HG03196 (cell line): Measurements from ENCODE around the gene SAPCD1.

Experiments
- ATAC-seq: cut with Tn5 transposase; IDR thresholded peaks from one replicate; pipeline ENCODE4 v1.9.1; 2021; ENCODE audit not compliant: unreplicated experiment

SAPCD1 gene

GRCh38 chr6:31729515-31729978, 32.9 kb upstream of the SAPCD1 start:
- no peak for ATAC-seq

GRCh38 chr6:31729979-31730630, 32.4 kb upstream of the SAPCD1 start:
- ATAC-seq: no peak

DNA sequence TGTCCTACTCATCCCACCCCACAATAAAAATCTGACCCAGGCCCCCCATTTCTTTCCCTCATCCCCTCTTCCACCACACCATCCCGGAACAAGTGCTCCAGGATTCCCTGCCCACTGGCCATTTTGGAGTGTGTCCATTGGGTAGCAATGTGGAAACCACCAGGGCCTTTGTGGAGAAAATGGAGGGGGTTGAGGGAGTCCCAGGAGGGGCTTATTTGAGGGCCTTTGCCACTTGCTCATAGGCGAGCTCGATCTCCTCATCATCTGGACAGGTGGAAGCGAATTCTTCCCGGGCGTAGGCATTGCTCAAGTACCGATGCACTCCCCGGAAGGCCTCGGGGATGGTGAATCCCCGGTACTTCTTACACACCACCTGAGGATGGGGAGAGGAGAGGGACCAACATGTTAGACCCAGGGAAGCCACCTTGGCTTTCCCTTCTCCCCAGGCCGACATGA, 31.8 kb upstream of the SAPCD1 start:
- ATAC-seq: no peak

DNA sequence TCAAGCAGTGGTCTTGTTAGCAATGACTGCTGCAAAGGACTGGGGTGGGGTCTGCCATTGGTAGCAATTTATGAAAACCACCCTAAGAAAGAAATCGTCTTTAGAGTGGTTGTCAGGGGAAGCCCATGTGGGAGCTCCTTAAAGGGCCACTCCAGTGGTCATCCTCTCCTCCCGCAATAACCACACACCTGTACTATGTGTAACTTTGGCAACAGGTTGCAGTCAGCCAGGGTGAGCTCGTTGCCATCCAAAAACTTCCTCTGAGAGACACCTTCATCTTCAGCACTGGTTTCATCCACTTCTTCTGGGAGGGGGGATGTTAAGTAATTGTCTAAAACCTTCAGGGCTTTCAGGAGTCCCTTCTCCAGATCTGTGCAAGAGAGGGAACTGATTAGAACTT, 30.4 kb upstream of the SAPCD1 start:
- no peak for ATAC-seq

DNA sequence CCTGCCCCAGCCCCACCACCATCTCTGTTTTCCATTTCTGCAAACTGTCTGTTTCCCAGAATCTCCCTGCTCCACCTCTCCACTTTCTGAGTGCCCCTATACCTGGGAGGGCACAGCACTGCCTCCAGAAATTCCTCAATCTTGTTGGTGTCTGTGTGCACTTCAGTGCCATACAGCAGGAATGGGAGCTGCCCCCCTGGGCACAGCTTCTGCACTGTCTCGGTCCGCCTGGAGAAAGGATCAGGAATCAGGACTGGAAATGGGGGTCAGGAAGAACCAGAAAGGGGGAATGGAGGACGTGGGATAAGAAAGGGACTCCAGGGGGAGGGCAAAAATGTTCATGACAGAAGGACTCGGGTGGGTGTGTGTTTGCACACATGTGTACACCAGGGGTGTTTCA, 28.7 kb upstream of the SAPCD1 start:
- ATAC-seq: no peak

- no peak for ATAC-seq
Observed at GRCh38 chr6:31734247-31734820, 28.1 kb upstream of the SAPCD1 start.

- peak; percentile 33 for ATAC-seq
Observed at GRCh38 chr6:31734821-31735406, 27.5 kb upstream of the SAPCD1 start.

- peak; percentile 23 for ATAC-seq
Observed at GRCh38 chr6:31736021-31736767, 26.3 kb upstream of the SAPCD1 start, which contains the start of gene CLIC1. Gene CLIC1 (minus strand): TSS chr6:31736530. CDS start chr6:31736300, 230 bp downstream.

DNA sequence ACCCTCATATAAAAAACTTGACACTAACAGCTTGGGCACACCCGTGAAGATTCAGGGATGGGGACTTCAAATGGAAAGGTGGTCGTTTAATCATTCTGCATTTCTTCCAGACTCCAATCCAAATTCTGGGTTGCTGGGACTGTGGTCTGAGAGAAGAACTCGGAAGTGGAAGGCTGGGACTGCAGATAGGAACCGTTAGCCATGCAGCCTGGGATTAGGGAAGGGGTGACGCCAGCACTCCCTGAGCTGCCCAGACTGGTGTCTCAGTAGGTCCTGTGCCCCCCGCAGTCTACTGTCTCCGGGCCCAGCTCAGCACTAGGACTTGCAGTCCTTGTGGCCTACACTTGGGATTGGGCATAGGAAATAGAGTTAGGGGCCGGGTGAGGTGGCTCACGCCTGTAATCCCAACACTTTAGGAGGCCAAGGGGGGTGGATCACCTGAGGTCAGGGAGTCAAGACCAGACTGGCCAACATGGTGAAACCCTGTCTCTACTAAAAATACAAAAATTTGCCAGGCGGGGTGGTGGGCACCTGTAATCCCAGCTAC, 25.6 kb upstream of the SAPCD1 start:
- ATAC-seq: no peak

DNA sequence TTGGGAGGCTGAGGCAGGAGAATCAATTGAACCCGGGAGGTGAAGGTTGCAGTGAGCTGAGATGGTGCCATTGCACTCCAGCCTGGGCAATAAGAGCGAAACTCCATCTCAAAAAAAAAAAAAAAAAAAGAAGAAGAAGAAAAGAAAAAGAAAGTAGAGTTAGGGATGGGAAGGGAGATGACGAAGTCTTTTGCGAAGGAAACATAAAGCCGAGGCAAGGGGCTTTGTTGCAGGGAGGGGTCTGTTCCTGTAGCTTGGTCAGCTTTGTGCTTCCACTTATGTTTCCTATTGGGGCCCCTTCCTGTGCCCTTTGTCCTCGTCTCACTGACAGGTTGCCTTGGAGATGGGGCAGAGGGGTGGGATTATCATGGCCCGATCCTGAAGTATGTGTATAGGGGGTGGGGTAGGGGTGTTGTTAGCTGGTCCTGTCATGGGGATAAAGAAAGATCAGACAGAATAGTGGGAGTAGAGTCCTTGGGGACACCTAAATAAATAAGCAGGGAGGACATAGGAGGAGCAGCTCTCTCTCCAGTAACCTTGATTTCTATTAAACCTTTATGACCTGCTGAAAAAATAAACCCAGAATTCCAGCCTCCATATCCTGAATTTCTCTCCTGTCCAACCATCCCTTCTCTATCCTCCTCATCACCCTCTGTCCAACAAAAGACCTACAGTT, 25.0 kb upstream of the SAPCD1 start:
- ATAC-seq: no peak

DNA sequence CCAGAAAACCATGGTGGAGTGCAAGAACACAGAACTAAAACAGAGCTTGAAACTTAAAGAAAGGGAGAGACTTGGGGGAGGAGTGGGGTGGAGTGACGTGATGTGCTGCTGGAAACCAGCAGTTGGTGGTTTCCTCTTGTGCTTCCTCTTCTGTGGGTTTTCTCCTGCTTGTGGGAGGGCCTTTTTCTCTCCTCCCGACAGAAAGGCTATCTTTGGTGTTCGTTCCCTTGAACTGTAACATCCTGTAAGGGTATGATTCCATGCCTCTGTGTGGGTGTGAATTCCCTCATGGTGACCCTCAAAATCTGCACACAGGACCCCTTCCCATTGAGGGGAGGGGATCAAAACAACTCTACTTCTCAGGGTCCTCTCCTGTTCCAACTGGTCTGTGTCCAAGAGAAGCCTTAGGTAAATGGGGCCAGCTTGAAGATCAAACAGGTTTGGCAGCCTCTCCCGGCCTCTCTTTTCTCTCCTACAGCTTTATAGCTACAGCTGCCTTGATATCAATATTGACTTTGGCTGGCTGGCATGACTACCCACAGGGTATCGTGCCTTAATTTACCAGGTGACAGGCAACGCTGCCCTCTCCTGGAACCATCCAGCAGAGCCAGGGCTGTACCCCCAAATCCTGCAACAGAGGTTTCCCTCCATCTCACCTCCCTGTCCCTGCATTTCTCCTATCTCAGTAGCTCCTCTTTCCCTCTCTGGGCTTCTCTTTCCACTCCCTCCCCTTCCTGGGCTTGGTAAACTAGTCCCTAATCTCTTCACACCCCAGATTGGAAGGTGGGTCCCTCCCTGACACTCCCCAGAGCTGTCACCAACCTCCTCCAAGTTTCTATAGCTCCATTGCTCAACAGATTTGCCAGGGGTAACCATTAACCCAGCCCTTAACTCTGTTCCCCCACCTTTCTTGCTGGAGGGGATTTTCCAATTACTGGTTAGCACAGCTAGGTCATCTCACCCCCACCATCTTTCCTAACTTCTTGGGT, 24.2 kb upstream of the SAPCD1 start:
- no peak for ATAC-seq

GRCh38 chr6:31739639-31740396, 22.6 kb upstream of the SAPCD1 start, which contains the start of gene MSH5:
Gene MSH5 (plus strand): TSS chr6:31740005. CDS start chr6:31740467, 462 bp downstream.
- ATAC-seq: peak; percentile 56

- no peak for ATAC-seq
Observed at GRCh38 chr6:31740397-31741223, 21.8 kb upstream of the SAPCD1 start.

DNA sequence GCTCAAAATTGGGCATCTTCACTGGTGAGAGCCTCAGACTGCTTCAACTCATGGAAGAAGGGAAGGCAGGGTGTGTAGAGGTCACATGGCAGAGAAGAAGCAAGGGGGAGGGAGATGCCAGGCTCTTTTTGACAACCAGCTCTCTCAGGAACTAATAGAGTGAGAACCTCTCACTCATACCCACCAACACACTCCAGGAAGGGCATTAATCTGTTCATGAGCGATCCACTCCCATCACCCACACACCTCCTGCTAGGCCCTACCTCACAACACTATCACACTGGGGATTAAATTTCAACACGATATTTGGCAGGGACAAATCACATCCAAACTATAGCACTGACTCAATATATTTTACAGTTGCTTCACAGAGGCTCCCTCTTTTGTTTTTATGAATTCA, 20.6 kb upstream of the SAPCD1 start:
- ATAC-seq: no peak

- ATAC-seq: no peak
Observed at GRCh38 chr6:31742894-31743293, 19.6 kb upstream of the SAPCD1 start.

DNA sequence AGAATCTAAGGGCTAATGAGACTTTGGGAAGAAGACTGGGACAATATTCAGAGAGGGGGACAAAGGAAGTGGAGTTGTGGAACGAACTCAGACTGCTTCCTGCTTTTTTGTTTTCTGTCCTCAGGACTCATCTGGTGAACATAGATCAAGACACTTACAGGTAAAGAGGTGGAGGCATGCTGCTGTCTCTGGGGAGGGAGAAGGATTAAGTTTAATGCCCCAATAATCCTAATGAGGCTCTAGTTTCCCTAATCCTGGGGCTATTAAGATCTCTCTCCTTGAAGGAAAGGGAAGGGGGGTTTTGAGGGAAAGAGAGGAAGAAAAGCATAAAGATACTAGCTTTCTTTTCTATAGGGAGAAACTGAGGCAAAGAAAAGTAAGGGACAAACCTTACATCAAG, 18.0 kb upstream of the SAPCD1 start:
- no peak for ATAC-seq

DNA sequence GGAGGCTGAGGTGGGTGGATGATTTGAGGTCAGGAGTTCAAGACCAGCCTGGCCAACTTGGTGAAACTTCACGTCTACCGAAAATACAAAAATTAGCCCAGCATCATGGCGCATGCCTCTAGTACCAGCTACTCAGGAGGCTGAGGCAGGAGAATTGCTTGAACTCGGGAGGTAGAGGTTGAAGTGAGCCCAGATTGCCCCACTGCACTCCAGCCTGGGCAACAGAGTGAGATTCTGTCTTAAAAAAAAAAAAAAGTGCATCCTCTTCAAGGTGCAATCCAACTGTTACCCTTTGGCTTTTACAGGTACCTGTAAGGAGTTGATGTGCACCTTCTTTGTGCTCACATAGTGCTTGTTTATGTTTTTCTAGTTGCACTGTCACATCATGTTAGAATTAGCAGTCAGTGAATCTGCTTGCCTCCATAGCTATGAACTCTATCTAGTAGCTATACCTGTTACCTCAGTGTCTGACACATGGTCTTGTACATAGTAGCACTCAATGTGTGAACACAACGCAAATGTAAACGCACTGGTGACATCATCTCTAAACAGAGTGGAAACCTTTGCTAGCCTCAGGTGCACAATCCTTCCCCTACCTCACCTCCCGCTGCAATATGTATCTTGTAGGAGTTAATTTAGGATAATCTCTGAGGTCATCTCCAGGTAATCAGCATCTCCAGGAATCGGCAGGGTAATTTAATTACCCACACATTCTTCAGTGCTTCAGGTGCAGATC, 13.0 kb upstream of the SAPCD1 start:
- ATAC-seq: no peak
